ENCODE data around the gene USP48.

USP48 gene

GRCh38 chr1:21667348-21668231, 115.4 kb downstream of the USP48 start:
- no peak for DNase-seq (ENCODE audit: low read depth)

GRCh38 chr1:21666576-21667320, 116.2 kb downstream of the USP48 start:
- DNase-seq (ENCODE audit: low read depth) = no peak

GRCh38 chr1:21665711-21666575, 117.0 kb downstream of the USP48 start:
- DNase-seq (ENCODE audit: low read depth) = no peak

- DNase-seq (ENCODE audit: low read depth) = no peak
These were observed 118.0 kb downstream of the USP48 start for GRCh38 chr1:21664806-21665588.

GRCh38 chr1:21663951-21664805, 118.8 kb downstream of the USP48 start:
- no peak for DNase-seq (ENCODE audit: low read depth)

GRCh38 chr1:21663248-21663950, 119.5 kb downstream of the USP48 start:
- no peak for DNase-seq (ENCODE audit: low read depth)

- DNase-seq (ENCODE audit: low read depth) = no peak
These were observed 120.3 kb downstream of the USP48 start for GRCh38 chr1:21662426-21663247.

GRCh38 chr1:21661886-21662285, 121.1 kb downstream of the USP48 start:
- no peak for DNase-seq (ENCODE audit: low read depth)

- no peak for DNase-seq (ENCODE audit: low read depth)
These were observed 123.0 kb downstream of the USP48 start for GRCh38 chr1:21659924-21660326.

GRCh38 chr1:21659099-21659923, 123.6 kb downstream of the USP48 start:
- peak; percentile 64 for DNase-seq (ENCODE audit: low read depth)

- DNase-seq (ENCODE audit: low read depth) = no peak
These were observed 125.3 kb downstream of the USP48 start for GRCh38 chr1:21657456-21658190.

- DNase-seq (ENCODE audit: low read depth) = no peak
These were observed 127.2 kb downstream of the USP48 start for GRCh38 chr1:21655748-21656147.

- no peak for DNase-seq (ENCODE audit: low read depth)
These were observed 127.7 kb downstream of the USP48 start for GRCh38 chr1:21655259-21655658.

GRCh38 chr1:21654209-21654608, 128.7 kb downstream of the USP48 start:
- DNase-seq (ENCODE audit: low read depth) = no peak

- DNase-seq (ENCODE audit: low read depth) = no peak
These were observed 129.2 kb downstream of the USP48 start for GRCh38 chr1:21653744-21654100.

GRCh38 chr1:21652937-21653743, 129.8 kb downstream of the USP48 start:
- no peak for DNase-seq (ENCODE audit: low read depth)

Data from activated T-cell treated with anti-CD3 and anti-CD28 coated beads for 24 hours (primary cell).